GM19043 (cell line): ENCODE measurements around the gene TBC1D2.
"Not testable (repeated sequence)": the region's sequence is repeated elsewhere in the genome, so short reads cannot be mapped to it uniquely, and the experiment has no call there.

ENCODE experiments used
- ATAC-seq: cut with Tn5 transposase; IDR thresholded peaks from one replicate; pipeline ENCODE4 v1.9.1; 2021; ENCODE audit warnings: low read depth; ENCODE audit not compliant: unreplicated experiment

Gene TBC1D2

GRCh38 chr9:98272083-98272482, 16.6 kb upstream of the TBC1D2 start:
- no peak for ATAC-seq

DNA sequence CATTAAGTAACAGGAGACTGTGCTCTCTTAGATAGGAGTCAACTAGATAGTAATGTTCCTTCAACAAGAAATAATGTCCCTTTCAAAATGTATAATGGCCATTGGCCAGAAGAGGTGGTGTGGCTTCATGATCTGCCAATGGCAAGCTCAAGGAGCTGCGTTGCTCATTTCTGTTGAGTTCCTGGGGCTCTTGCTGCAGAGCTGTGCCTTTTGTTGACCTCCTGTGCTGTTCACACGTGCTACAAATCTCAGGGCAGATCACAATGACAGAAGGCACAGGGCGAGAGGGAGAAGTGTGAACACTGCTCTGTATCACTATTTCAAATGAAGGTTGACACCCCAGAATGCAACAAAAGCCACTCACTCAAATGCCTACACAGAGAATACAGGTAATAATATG, 16.0 kb upstream of the TBC1D2 start:
- no peak for ATAC-seq

DNA sequence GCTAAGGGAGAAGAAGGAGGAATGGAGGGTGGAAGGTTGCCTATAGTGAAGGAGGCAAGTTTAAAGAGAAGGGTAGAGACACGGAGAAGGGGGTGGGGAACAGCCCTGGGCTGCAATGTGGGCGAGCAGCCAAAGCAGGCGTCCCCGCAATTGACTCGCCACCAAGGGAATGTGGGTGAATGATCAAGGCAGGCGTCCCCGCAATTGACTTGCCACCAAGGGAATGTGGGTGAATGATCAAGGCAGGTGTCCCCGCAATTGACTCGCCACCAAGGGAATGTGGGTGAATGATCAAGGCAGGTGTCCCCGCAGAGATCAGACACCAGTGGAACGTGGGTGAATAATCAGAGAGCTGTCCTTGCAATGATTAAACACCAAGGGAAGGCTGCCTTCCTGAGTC, 14.8 kb upstream of the TBC1D2 start:
- not testable (repeated sequence) for ATAC-seq

- ATAC-seq: not testable (repeated sequence)
These were observed 14.2 kb upstream of the TBC1D2 start for GRCh38 chr9:98269652-98270051.

- not testable (repeated sequence) for ATAC-seq
These were observed 12.1 kb upstream of the TBC1D2 start for GRCh38 chr9:98267556-98267955.

GRCh38 chr9:98264516-98264915, 9.1 kb upstream of the TBC1D2 start:
- no peak for ATAC-seq

GRCh38 chr9:98263482-98264357, 8.3 kb upstream of the TBC1D2 start:
- ATAC-seq: peak; percentile 66

- ATAC-seq: no peak
These were observed 7.6 kb upstream of the TBC1D2 start for GRCh38 chr9:98263080-98263479.

DNA sequence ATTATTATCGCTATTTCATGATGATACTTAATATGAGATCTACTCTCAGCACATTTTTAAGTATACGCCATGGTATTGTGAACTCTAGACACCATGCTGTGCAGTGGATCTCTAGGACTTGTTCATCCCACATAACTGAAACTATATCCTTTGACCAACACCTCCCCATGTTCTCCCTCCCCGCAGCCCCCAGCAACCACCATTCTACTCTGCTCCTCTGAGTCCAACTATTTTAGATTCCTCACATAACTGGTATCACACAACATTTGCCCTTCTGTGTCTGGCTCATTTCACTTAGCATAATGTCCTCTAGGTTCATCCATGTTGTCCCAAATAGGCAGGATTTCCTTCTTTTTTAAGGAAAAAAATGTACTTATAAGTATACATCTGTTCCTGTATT, 6.6 kb upstream of the TBC1D2 start:
- no peak for ATAC-seq

GRCh38 chr9:98260635-98261034, 5.2 kb upstream of the TBC1D2 start:
- ATAC-seq: no peak

DNA sequence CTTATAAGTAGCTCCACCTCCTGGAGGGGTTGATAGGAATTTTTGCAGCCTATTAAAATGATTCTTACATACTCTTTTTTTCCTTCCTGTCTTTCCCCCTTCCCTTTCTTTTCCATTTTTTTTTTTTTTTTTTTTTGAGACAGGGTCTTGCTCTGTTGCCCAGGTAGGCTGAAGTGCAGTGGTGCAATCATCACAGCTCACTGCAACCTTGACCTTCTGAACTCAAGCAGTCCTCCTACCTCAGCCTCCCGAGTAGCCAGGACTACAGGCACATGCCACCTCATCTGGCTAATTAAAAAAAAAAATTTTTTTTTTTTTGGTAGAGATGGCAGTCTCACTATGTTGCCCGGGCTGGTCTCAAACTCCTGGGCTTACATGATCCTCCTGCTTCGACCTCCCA, 4.3 kb upstream of the TBC1D2 start:
- ATAC-seq: no peak

DNA sequence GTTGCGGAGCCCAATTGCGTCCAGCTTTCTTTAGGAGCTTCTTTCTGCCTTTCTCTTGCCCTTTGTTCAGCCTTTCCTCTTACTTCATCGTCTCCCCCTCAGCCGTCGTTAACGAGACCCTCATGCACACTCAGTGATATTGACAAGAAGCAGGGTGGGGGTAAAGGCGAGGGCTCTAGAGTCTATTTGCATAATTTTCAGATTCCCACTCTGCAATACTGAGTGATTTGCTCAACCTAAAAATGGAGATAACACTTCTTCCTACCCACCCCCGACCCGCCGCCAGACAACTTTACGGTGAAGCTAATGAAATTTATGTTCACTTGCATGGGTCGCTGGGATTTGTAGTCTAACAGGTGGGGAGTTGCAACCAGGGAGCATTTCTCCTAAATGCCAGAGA, 1.3 kb upstream of the TBC1D2 start:
- no peak for ATAC-seq

DNA sequence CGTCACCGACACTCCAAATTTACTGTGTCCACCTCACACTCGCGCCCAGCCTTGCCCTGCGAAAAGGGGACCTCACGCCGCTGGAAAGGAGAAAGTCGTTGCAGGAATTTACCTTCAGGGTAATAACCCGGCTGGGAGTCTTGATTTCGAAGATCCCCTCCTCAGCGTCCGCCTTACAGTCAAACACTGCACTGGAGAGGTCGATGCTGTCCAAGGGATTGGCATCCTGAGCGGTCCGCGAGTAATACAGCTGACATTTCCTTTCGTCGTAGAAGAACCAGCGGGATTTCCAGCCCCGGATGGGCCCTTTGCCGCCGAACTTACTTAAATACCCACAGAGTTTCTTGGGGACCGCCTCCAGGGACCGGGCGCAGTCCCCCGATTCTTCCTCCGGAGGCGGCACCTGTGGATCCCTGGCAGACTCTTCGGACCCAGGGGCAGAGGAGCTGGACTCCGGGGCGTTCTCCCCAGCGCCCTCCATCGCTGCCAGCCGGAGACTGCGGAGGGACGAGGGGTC, 330 bp downstream of the TBC1D2 start:
- peak; percentile 27 for ATAC-seq

- no peak for ATAC-seq
These were observed 1.0 kb downstream of the TBC1D2 start for GRCh38 chr9:98254228-98255060.

DNA sequence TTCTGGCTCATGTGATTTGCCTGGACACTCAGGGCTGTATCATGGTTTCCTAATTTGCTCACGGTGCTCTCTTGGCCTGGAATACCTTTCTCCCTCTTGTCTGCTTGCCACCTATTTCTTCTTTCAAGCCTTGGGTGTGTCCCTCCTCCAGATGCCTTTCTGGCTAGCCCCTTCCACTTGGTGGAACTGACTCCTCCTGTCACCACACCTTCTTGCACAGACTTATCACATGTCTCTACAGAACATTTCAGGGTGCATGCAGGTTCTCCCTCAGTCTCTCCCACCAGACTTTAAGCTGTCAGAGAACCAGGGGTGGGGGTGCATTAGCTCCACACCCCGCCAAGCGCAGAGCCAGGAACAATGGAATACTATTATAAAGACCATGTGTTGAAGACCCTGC, 1.9 kb downstream of the TBC1D2 start:
- ATAC-seq: no peak

DNA sequence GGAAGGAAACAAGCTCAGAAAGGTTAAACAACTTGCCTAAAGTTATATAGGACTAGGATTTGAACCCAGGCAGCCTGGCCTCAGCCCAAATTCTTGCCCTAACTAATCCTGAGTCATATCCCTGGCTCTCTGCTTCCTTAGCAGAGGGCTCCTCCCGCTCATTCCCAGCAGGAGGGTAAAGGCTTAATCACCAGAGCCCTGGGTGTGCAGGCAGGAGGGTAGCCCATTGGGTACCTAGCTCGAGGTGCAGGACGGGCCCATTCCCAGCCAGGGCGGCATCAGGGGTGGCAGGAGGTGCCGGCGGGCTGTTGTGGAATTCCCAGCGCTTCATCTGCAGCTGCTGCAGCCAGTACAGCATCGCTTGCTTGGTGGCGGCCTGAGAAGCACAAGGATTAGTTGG, 3.9 kb downstream of the TBC1D2 start:
- ATAC-seq: no peak

- ATAC-seq: no peak
These were observed 5.7 kb downstream of the TBC1D2 start for GRCh38 chr9:98249771-98250170.

- ATAC-seq: no peak
These were observed 6.5 kb downstream of the TBC1D2 start for GRCh38 chr9:98248737-98249474.

GRCh38 chr9:98247831-98248657, 7.4 kb downstream of the TBC1D2 start:
- ATAC-seq: no peak

DNA sequence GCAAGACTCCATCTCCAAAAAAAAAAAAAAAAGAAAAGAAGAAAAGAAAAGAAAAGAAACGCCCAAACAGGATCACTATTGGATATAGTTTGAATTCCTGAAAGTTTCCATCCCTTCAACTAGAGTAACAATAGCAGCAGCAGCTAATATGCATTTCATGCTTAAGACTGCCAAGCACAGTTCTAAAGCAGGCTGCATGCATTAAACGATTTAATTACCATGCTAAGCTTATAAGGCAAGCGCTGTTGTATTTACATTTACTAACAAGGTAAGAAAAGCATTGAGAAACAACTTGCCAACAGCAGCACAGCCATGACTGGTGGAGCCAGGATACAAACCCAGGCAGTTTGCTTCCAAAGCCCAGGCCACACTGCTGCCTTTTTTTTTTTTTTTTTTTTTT, 13.0 kb downstream of the TBC1D2 start:
- no peak for ATAC-seq
